ENCODE data around the gene CCDC157.
"Not testable (repeated sequence)": the region's sequence is repeated elsewhere in the genome, so short reads cannot be mapped to it uniquely, and the experiment has no call there.

DNA sequence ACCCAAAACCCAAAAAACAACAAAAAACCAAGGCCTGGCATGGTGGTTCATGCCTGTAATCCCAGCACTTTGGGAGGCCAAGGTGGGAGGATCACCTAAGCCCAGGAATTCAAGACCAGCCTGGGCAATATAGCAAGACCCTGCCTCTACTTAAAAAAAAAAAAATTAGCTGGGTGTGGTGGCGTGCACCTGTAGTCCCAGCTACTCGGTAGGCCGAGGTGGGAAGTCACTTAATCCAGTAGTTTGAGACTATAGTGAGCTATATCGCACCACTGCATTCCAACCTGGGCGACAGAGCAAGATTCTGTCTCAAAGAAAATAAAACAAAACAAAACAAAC, 45.9 kb downstream of the CCDC157 start:
- TF ChIP-seq, protein P1, sequence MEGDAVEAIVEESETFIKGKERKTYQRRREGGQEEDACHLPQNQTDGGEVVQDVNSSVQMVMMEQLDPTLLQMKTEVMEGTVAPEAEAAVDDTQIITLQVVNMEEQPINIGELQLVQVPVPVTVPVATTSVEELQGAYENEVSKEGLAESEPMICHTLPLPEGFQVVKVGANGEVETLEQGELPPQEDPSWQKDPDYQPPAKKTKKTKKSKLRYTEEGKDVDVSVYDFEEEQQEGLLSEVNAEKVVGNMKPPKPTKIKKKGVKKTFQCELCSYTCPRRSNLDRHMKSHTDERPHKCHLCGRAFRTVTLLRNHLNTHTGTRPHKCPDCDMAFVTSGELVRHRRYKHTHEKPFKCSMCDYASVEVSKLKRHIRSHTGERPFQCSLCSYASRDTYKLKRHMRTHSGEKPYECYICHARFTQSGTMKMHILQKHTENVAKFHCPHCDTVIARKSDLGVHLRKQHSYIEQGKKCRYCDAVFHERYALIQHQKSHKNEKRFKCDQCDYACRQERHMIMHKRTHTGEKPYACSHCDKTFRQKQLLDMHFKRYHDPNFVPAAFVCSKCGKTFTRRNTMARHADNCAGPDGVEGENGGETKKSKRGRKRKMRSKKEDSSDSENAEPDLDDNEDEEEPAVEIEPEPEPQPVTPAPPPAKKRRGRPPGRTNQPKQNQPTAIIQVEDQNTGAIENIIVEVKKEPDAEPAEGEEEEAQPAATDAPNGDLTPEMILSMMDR (IDR thresholded peaks at IDR 0.05): not testable (repeated sequence)
- not testable (repeated sequence) for TF ChIP-seq POLR2A (IDR thresholded peaks at IDR 0.05)
